NB4 (cell line): Measurements from ENCODE around the gene TANGO6.

ENCODE experiments used
- DNase-seq: peaks from one replicate; pipeline ENCODE4 v3.0.0; 2010; ENCODE audit warnings: low read depth
- H3K4me3 ChIP-seq: one replicate; pipeline ENCODE4 v1.5.1; 2011; ENCODE audit warnings: mild to moderate bottlenecking, low read depth, low read length, moderate library complexity
- MYC ChIP-seq: IDR thresholded peaks from 2 replicates; pipeline ENCODE4 v1.6.1; 2011; ENCODE audit warnings: low read depth, low read length
- POLR2A ChIP-seq: IDR thresholded peaks from 2 replicates; pipeline ENCODE4 v1.6.1; 2011; ENCODE audit warnings: mild to moderate bottlenecking; ENCODE audit not compliant: insufficient read length; ENCODE audit errors: extremely low read depth
- TF ChIP-seq, protein P1 (sequence below): IDR thresholded peaks from one replicate; pipeline ENCODE4 v1.5.1; 2012; ENCODE audit warnings: low read depth, low read length
- TF ChIP-seq, protein P2 (sequence below): IDR thresholded peaks from 2 replicates; pipeline ENCODE4 v1.6.1; 2011; ENCODE audit warnings: low read depth, low read length

Gene TANGO6

DNA sequence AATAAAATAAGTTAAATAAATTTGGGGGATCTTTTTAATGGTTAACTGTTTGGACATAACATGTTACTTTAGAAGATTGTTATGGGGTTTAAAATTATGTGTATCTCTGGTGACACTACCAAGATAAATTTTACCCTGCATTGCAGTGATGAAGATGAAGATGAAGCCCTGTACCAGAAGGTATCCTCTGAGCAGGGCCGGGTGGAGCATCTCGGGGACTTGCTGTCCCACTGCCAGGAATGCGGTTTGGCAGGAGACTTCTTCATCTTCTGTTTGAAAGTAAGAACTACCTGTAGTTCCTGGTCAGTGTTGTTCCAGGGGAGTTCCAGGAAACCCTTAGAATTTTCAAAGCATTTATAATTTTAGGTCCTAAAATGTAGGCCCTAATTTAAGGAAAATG lies 64.0 kb downstream of the TANGO6 start:
- DNase-seq: no peak
- TF ChIP-seq MYC (no peak), POLR2A (no peak)
- TF ChIP-seq, protein P1, sequence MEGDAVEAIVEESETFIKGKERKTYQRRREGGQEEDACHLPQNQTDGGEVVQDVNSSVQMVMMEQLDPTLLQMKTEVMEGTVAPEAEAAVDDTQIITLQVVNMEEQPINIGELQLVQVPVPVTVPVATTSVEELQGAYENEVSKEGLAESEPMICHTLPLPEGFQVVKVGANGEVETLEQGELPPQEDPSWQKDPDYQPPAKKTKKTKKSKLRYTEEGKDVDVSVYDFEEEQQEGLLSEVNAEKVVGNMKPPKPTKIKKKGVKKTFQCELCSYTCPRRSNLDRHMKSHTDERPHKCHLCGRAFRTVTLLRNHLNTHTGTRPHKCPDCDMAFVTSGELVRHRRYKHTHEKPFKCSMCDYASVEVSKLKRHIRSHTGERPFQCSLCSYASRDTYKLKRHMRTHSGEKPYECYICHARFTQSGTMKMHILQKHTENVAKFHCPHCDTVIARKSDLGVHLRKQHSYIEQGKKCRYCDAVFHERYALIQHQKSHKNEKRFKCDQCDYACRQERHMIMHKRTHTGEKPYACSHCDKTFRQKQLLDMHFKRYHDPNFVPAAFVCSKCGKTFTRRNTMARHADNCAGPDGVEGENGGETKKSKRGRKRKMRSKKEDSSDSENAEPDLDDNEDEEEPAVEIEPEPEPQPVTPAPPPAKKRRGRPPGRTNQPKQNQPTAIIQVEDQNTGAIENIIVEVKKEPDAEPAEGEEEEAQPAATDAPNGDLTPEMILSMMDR: no peak
- no peak overlapping the region for H3K4me3 ChIP-seq

DNA sequence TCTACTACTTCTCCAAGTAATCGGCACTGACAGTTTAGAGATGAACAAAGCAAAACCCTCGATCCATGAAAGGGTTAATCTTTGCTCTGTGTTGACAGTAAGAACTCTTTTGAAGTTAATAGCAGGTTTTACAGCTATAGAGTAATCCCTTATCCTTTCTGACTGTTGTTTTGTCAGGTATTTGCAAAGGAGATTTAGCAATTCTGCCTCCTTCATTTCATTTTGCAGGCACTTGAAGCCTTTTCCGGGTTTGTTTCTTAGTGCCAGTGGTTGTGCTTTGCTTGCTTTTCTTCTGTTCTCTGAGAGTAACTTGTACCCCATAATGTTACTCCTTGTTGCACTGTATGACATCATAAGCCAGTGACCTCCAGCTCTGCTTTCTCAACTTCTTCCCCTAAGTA lies 64.5 kb downstream of the TANGO6 start:
- no peak overlapping the region for H3K4me3 ChIP-seq
- no peak for DNase-seq
- TF ChIP-seq, protein P2, sequence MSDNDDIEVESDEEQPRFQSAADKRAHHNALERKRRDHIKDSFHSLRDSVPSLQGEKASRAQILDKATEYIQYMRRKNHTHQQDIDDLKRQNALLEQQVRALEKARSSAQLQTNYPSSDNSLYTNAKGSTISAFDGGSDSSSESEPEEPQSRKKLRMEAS: no peak
- no peak for TF ChIP-seq POLR2A
- TF ChIP-seq, protein P1: no peak
- TF ChIP-seq MYC: no peak

DNA sequence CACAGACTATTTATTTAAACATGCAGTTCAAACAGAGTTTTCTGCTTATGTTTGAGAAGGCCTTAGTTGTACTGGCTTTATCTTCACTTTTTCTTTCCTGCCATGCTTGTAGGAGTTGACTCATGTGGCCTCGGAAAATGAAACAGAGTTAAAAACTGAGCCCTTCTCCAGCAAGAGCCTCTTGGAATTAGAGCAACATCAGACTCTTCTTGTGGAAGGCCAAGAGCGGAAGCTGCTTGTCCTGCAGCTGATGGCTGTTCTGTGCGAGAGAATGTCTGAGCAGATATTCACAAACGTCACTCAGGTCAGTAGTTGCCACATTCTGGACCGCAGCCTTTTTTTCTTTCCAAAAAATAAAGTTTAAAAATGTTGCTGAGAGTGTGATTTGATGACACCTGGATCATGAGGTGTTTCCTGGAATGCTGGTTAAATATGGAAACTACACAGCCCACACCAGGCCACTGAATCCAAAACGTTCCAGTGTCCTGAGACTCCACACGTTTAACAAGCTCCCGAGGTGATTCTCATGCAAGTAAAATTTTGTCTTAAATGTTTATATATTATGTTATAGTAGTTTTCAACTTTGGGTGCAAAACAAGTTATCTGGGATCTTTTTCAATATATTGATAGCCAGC lies 65.9 kb downstream of the TANGO6 start:
- DNase-seq: no peak
- no peak overlapping the region for H3K4me3 ChIP-seq
- TF ChIP-seq, protein P1: no peak
- TF ChIP-seq POLR2A (no peak), MYC (no peak)
- TF ChIP-seq, protein P2: no peak

DNA sequence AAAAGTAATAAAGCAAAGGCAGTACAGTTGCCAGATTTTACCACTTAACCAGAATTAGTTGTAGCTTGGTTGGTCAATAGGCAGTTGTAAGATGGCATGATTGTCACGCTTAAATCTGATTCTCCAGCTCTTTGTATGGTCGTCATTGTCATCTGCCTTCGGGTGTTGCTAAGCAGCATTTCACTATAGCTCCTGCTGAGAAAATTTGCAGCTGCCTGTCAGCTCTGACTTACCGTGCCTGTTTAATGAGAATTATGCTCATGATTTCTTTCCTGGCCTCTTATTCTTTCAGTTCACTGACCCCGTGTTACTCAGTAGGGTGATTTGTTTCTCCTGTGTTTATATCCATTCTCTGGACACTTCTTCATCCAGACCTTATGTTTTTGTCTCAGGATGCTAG lies 66.7 kb downstream of the TANGO6 start:
- DNase-seq: no peak
- no peak overlapping the region for H3K4me3 ChIP-seq
- TF ChIP-seq, protein P2: no peak
- TF ChIP-seq POLR2A: no peak
- TF ChIP-seq, protein P1: no peak
- no peak for TF ChIP-seq MYC

DNA sequence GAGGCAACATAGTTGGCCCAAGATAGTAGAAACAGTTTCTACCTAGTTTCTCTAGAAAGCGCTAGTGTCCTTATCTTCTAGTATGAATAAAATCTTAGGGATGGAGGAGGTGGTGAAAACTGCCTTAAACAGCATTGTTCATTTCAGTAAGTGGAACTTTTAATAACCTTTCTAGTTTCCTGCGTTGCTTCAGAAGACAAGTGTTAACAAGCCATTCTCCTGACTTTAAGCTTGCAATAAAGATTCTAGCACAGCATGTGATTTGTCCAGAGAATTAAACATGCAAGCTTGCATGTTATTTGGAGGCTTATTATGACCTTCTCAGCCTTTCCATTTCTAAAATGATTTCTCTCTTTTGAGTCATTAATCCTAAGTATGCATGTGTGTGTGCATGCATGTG lies 72.3 kb downstream of the TANGO6 start:
- no peak for TF ChIP-seq MYC
- TF ChIP-seq, protein P2: no peak
- TF ChIP-seq, protein P1: no peak
- no peak for TF ChIP-seq POLR2A
- H3K4me3 ChIP-seq: no peak overlapping the region
- DNase-seq: no peak

DNA sequence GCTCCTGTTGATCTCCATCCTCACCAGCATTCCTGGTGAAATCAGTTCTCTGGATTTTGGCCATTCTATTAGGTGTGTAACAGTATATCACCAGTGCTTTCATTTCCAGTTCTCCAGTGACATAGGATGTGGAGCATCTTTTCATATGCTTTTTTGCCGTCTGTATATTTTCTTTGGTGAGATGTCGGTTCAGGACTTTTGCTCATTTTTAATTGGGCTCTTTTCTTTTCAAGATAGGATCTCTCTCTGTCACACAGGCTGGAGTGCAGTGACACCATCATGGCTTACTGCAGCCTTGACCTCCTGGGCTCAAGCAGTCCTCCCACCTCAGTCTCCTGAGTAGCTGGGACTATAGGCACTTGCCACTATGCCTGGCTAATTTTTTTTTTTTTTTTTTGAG lies 74.2 kb downstream of the TANGO6 start:
- DNase-seq: no peak
- H3K4me3 ChIP-seq: no peak overlapping the region
- TF ChIP-seq, protein P2: no peak
- no peak for TF ChIP-seq MYC
- TF ChIP-seq, protein P1: no peak
- no peak for TF ChIP-seq POLR2A
